ENCODE results near the gene CEP89.
"Not testable (repeated sequence)": the region's sequence is repeated elsewhere in the genome, so short reads cannot be mapped to it uniquely, and the experiment has no call there.

Gene CEP89

DNA sequence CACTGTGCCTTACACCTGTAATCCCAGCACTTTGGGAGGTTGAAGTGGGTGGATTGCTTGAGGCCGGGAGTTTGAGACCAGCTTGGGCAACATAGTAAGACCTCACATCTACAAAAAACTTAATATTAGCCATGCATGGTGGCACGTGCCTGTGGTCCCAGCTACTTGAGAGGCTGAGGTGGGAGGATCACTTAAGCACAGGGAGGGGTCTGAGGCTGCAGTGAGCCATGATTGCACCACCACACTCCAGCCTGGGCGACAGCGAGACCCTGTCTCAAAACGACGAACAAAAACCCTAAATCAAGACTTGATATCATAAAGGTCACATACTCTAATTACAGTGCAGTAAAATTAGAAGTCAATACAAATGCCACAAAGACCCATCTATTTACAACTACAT is 119.5 kb downstream of the CEP89 start:
- H3K4me2 ChIP-seq (ENCODE audit: insufficient read depth, low read length): no peak overlapping the region
- no peaks in the 10 kb centered on the region for H3K79me2 ChIP-seq (ENCODE audit: insufficient read depth, low read length)
- no peak overlapping the region for H3K9ac ChIP-seq (ENCODE audit: low read depth, low read length)
- H3K4me1 ChIP-seq (ENCODE audit: insufficient read depth, low read length): no peaks in the 10 kb centered on the region
- ATAC-seq (ENCODE audit: insufficient read depth, low read depth) (no peak), DNase-seq (no peak)
- no peaks in the 10 kb centered on the region for H3K27me3 ChIP-seq (ENCODE audit: insufficient read depth, low read length, poor library complexity)
- no peak overlapping the region for H3K27ac ChIP-seq (ENCODE audit: low read length)
- TF ChIP-seq EZH2 (IDR thresholded peaks at IDR 0.05; ENCODE audit: borderline replicate concordance, low read depth, low read length, severe bottlenecking): no peak
- TF ChIP-seq, protein P1, sequence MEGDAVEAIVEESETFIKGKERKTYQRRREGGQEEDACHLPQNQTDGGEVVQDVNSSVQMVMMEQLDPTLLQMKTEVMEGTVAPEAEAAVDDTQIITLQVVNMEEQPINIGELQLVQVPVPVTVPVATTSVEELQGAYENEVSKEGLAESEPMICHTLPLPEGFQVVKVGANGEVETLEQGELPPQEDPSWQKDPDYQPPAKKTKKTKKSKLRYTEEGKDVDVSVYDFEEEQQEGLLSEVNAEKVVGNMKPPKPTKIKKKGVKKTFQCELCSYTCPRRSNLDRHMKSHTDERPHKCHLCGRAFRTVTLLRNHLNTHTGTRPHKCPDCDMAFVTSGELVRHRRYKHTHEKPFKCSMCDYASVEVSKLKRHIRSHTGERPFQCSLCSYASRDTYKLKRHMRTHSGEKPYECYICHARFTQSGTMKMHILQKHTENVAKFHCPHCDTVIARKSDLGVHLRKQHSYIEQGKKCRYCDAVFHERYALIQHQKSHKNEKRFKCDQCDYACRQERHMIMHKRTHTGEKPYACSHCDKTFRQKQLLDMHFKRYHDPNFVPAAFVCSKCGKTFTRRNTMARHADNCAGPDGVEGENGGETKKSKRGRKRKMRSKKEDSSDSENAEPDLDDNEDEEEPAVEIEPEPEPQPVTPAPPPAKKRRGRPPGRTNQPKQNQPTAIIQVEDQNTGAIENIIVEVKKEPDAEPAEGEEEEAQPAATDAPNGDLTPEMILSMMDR (IDR thresholded peaks at IDR 0.05; ENCODE audit: borderline replicate concordance, extremely low read depth, low read length, poor library complexity, severe bottlenecking): no peak
- no peaks in the 10 kb centered on the region for H3K9me3 ChIP-seq (ENCODE audit: insufficient read depth, low read length, severe bottlenecking)
- no peaks in the 10 kb centered on the region for H3K36me3 ChIP-seq (ENCODE audit: insufficient read depth, low read length)
- H2AFZ ChIP-seq (ENCODE audit: low read depth, low read length): no peak overlapping the region
- H3K4me3 ChIP-seq (ENCODE audit: low read depth in 1 of 2, low read length in 2 of 2): no peak overlapping the region
- H4K20me1 ChIP-seq (ENCODE audit: insufficient read depth, low read length): no peaks in the 10 kb centered on the region

DNA sequence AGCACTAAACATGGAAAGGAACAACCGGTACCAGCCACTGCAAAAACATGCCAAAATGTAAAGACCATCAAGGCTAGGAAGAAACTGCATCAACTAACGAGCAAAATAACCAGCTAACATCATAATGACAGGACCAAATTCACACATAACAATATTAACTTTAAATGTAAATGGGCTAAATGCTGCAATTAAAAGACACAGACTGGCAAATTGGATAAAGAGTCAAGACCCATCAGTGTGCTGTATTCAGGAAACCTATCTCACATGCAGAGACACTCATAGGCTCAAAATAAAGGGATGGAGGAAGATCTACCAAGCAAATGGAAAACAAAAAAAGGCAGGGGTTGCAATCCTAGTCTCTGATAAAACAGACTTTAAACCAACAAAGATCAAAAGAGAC is 123.7 kb downstream of the CEP89 start:
- H3K4me2 ChIP-seq (ENCODE audit: insufficient read depth, low read length); H3K9me3 ChIP-seq (ENCODE audit: insufficient read depth, low read length, severe bottlenecking); H3K4me1 ChIP-seq (ENCODE audit: insufficient read depth, low read length); DNase-seq; H3K27ac ChIP-seq (ENCODE audit: low read length); H3K4me3 ChIP-seq (ENCODE audit: low read depth in 1 of 2, low read length in 2 of 2); H3K36me3 ChIP-seq (ENCODE audit: insufficient read depth, low read length); H3K27me3 ChIP-seq (ENCODE audit: insufficient read depth, low read length, poor library complexity); H2AFZ ChIP-seq (ENCODE audit: low read depth, low read length); H3K79me2 ChIP-seq (ENCODE audit: insufficient read depth, low read length); ATAC-seq (ENCODE audit: insufficient read depth, low read depth); H3K9ac ChIP-seq (ENCODE audit: low read depth, low read length); H4K20me1 ChIP-seq (ENCODE audit: insufficient read depth, low read length): not testable (repeated sequence)

DNA sequence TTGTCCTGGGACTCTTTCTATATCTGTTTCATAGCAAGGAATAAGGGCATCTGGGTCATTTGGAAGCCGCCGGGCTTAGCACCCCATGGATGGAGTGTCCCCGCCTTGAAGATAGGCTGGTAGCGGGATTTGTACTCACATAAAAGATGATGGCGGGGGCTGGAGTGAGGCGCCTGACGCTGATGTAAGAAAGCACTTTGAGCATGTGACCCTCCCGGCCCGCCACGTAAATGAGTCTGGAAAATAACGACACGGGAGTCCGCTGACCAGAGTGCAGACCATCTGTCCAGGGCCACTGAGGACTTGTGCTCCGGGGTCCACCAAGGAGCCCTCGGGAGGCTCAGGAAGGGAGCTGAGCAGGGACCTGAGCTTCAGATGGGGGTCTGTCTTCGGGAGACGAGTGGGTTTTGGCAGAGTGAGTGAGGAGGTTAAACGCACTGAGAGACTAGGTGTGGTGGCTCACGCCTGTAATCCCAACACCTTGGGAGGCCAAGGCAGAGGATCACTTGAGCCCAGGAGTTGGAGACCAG is 128.0 kb downstream of the CEP89 start:
- H3K9ac ChIP-seq (ENCODE audit: low read depth, low read length): no peak overlapping the region
- H3K4me1 ChIP-seq (ENCODE audit: insufficient read depth, low read length): no peaks in the 10 kb centered on the region
- peaks cover 4% of the 10 kb centered on the region for H3K9me3 ChIP-seq (ENCODE audit: insufficient read depth, low read length, severe bottlenecking)
- H3K27me3 ChIP-seq (ENCODE audit: insufficient read depth, low read length, poor library complexity): no peaks in the 10 kb centered on the region
- H3K4me3 ChIP-seq (ENCODE audit: low read depth in 1 of 2, low read length in 2 of 2): no peak overlapping the region
- H2AFZ ChIP-seq (ENCODE audit: low read depth, low read length): no peak overlapping the region
- H3K4me2 ChIP-seq (ENCODE audit: insufficient read depth, low read length): no peak overlapping the region
- DNase-seq: no peak
- TF ChIP-seq EZH2 (IDR thresholded peaks at IDR 0.05; ENCODE audit: borderline replicate concordance, low read depth, low read length, severe bottlenecking): no peak
- TF ChIP-seq, protein P1 (IDR thresholded peaks at IDR 0.05; ENCODE audit: borderline replicate concordance, extremely low read depth, low read length, poor library complexity, severe bottlenecking): no peak
- H3K27ac ChIP-seq (ENCODE audit: low read length): no peak overlapping the region
- H3K36me3 ChIP-seq (ENCODE audit: insufficient read depth, low read length): no peaks in the 10 kb centered on the region
- H4K20me1 ChIP-seq (ENCODE audit: insufficient read depth, low read length): no peaks in the 10 kb centered on the region
- no peaks in the 10 kb centered on the region for H3K79me2 ChIP-seq (ENCODE audit: insufficient read depth, low read length)
- no peak for ATAC-seq (ENCODE audit: insufficient read depth, low read depth)

DNA sequence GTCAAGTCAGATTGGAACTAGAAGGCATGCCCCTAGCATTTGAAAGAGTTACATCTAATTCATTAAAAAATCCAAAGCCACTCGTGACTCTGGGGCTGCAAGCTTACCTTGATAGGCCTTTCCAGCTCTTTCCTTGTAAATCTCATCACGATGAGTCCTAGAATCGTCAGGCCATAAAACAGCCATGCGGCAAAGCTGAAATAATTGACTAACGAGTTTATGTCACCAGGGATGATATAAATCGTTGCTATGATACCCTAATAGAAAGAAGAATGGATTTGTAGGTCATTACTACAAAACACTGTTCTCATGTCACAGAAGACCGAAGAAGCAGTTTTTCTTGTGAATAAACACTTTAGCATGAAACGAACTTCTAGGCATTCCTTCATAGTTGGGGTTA is 129.7 kb downstream of the CEP89 start:
- Histone ChIP-seq H3K36me3 (ENCODE audit: insufficient read depth, low read length) (no peaks in the 10 kb centered on the region), H3K9ac (ENCODE audit: low read depth, low read length) (no peak overlapping the region), H3K79me2 (ENCODE audit: insufficient read depth, low read length) (no peaks in the 10 kb centered on the region), H3K4me2 (ENCODE audit: insufficient read depth, low read length) (no peak overlapping the region), H3K4me1 (ENCODE audit: insufficient read depth, low read length) (no peaks in the 10 kb centered on the region), H3K9me3 (ENCODE audit: insufficient read depth, low read length, severe bottlenecking) (peaks cover 4% of the 10 kb centered on the region), H3K27ac (ENCODE audit: low read length) (no peak overlapping the region), H3K4me3 (ENCODE audit: low read depth in 1 of 2, low read length in 2 of 2) (no peak overlapping the region), H2AFZ (ENCODE audit: low read depth, low read length) (no peak overlapping the region), H4K20me1 (ENCODE audit: insufficient read depth, low read length) (no peaks in the 10 kb centered on the region), H3K27me3 (ENCODE audit: insufficient read depth, low read length, poor library complexity) (no peaks in the 10 kb centered on the region)
- ATAC-seq (ENCODE audit: insufficient read depth, low read depth) (no peak), DNase-seq (no peak)
- no peak for TF ChIP-seq EZH2 (IDR thresholded peaks at IDR 0.05; ENCODE audit: borderline replicate concordance, low read depth, low read length, severe bottlenecking)
- TF ChIP-seq, protein P1 (IDR thresholded peaks at IDR 0.05; ENCODE audit: borderline replicate concordance, extremely low read depth, low read length, poor library complexity, severe bottlenecking): no peak

All from DND-41 (cell line).